ENCODE measurements around the gene NADK. TPM values are rescaled to one million over a fixed set of nuclear protein-coding genes. Genes with fewer than 3 reads are reported as not detected.

NADK gene
- total and polyA plus RNA-seq, 10 of the 15 experiments (the other 5 are each of a cell fraction or from before 2014, with no cell fraction given): 1.1 to 93.2 (median 46.9) TPM

GRCh38 chr1:1757422-1758058 is 20.7 kb downstream of the NADK start:
- SMC1A ChIA-PET (ENCODE audit: uncharacterized antibody, unreplicated experiment): no interaction called here
- no peak overlapping the region for H3K27ac ChIP-seq (ENCODE audit: control insufficient read depth, insufficient read depth)
- intact Hi-C loops (cut with micrococcal nuclease; ENCODE audit: unreplicated experiment) (no loop called here), in situ Hi-C loops (cut with MboI) (no loop called here)
- CTCF ChIA-PET: no interaction called here
- no peak overlapping the region for H3K4me2 ChIP-seq (ENCODE audit: control insufficient read depth, insufficient read depth)
- H3K79me2 ChIP-seq (ENCODE audit: control insufficient read depth, insufficient read depth, low read length): no peaks in the 10 kb centered on the region; the same call in 1 of the 2 replicates
- H2AFZ ChIP-seq (ENCODE audit: control insufficient read depth, low read depth, low read length): no peak overlapping the region
- RAD21 ChIA-PET (ENCODE audit: unreplicated experiment): interaction anchor here (1.5 kb wide), 1 partner anchor 20 kb away, joined by 4 read pairs; no protein-coding TSS in a partner anchor
- H4K20me1 ChIP-seq (ENCODE audit: control insufficient read depth, insufficient read depth): no peaks in the 10 kb centered on the region
- POLR2A ChIA-PET: no interaction called here
- peaks cover 16 to 60% of the 10 kb centered on the region in 2 experiments; a peak in 3 of 4 replicates for H3K36me3 ChIP-seq (ENCODE audit: control insufficient read depth in 2 of 2, insufficient read depth in 2 of 2, low read length in 1 of 2)
- BruUV-seq (replicated peaks): no TSS peak
- ATAC-seq (no peak), FAIRE-seq (no peak), DNase-seq (ENCODE audit: low read depth, low spot score) (no peak)
- H3K4me1 ChIP-seq (ENCODE audit: control insufficient read depth, insufficient read depth, low read length): no peaks in the 10 kb centered on the region
- H3K9me3 ChIP-seq (replicated peaks; ENCODE audit: control insufficient read depth, insufficient read depth, low read length): no peaks in the 10 kb centered on the region
- WGBS (ENCODE audit: insufficient coverage, insufficient replicate concordance, low lambda C conversion rate, missing lambda C conversion rate): 90% methylated on average over 25 of the region's 25 CpGs
- H3K9ac ChIP-seq (ENCODE audit: control insufficient read depth, insufficient read depth, low read length): no peak overlapping the region
- H3K4me3 ChIP-seq: no peak overlapping the region
- no peaks in the 10 kb centered on the region for H3K27me3 ChIP-seq (replicated peaks in 1 of 2; ENCODE audit: control insufficient read depth in 2 of 2, insufficient read depth in 2 of 2, low read length in 1 of 2)
- TF ChIP-seq RB1 (IDR thresholded peaks at IDR 0.05; ENCODE audit: borderline replicate concordance) (no peak), PBX3 (IDR thresholded peaks at IDR 0.05; ENCODE audit: insufficient replicate concordance, low read depth, low read length) (no peak), ZNF592 (IDR thresholded peaks at IDR 0.05) (no peak), GATAD2B (conservative IDR thresholded peaks at IDR 0.05; ENCODE audit: low read depth) (no peak), KLF5 (IDR thresholded peaks at IDR 0.05; ENCODE audit: partially characterized antibody) (no peak), USF1 (IDR thresholded peaks at IDR 0.05; ENCODE audit: borderline replicate concordance, extremely low read length, insufficient read depth, low read depth, low read length) (no peak), EZH2 (IDR thresholded peaks at IDR 0.05; ENCODE audit: borderline replicate concordance, control insufficient read depth, low read depth, low read length) (no peak), ZBED1 (IDR thresholded peaks at IDR 0.05; ENCODE audit: borderline replicate concordance) (no peak), NKRF (conservative IDR thresholded peaks at IDR 0.05) (no peak), CHD4 (IDR thresholded peaks at IDR 0.05) (no peak), ZNF622 (IDR thresholded peaks at IDR 0.05) (no peak), POU2F2 (IDR thresholded peaks at IDR 0.05; ENCODE audit: borderline replicate concordance, low read depth, low read length) (no peak), PAX8 (IDR thresholded peaks at IDR 0.05) (no peak), IRF3 (IDR thresholded peaks at IDR 0.05) (no peak), SREBF2 (IDR thresholded peaks at IDR 0.05; ENCODE audit: low read length) (no peak)
